ENCODE data around the gene WDR31.

Gene WDR31

DNA sequence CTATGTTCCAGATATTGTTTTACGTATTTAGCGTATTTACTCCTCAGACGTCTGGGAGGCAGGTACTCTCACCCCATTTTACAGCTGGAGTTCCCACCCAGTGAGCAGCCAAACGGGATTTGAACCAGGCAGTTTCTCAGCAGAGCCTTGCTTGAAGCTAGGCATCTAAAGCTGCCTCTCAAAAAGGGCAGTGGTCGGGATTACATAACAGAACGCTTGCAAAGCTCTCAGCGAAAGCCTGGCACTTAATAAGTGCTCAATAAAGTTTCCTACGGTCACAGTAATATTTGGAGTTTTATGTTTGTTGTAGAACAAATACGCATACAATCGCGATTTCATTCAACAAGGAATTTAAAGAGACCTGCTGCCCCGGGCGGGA lies 9.0 kb upstream of the WDR31 start:
- TF ChIP-seq, protein P1, sequence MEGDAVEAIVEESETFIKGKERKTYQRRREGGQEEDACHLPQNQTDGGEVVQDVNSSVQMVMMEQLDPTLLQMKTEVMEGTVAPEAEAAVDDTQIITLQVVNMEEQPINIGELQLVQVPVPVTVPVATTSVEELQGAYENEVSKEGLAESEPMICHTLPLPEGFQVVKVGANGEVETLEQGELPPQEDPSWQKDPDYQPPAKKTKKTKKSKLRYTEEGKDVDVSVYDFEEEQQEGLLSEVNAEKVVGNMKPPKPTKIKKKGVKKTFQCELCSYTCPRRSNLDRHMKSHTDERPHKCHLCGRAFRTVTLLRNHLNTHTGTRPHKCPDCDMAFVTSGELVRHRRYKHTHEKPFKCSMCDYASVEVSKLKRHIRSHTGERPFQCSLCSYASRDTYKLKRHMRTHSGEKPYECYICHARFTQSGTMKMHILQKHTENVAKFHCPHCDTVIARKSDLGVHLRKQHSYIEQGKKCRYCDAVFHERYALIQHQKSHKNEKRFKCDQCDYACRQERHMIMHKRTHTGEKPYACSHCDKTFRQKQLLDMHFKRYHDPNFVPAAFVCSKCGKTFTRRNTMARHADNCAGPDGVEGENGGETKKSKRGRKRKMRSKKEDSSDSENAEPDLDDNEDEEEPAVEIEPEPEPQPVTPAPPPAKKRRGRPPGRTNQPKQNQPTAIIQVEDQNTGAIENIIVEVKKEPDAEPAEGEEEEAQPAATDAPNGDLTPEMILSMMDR (IDR thresholded peaks at IDR 0.05; ENCODE audit: control insufficient read depth, insufficient read depth, low read depth, low read length, missing control alignments): no peak
- DNase-seq (ENCODE audit: low read depth): no peak
- no peak overlapping the region for H3K4me3 ChIP-seq (ENCODE audit: control insufficient read depth, low read depth, low read length)

DNA sequence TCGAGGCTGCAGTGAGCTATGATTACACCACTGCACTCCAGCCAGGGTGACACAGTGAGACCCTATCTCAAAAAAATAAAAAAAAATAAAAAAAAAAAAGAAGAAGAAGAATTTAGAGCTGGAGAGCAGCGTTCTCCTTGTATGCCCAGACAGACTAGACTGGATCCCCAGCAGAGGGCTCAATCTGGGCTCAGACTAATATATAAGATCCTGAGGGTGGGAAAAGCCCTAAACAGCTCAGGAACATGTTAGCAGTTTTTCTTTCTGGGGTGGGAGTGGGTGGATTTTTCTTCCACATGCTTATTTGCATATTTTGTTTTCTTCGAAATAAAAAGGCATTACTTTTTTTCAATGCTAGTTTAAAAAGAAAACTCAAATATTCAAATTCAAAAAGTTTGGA lies 8.4 kb upstream of the WDR31 start:
- no peak for DNase-seq (ENCODE audit: low read depth)
- H3K4me3 ChIP-seq (ENCODE audit: control insufficient read depth, low read depth, low read length): no peak overlapping the region

DNA sequence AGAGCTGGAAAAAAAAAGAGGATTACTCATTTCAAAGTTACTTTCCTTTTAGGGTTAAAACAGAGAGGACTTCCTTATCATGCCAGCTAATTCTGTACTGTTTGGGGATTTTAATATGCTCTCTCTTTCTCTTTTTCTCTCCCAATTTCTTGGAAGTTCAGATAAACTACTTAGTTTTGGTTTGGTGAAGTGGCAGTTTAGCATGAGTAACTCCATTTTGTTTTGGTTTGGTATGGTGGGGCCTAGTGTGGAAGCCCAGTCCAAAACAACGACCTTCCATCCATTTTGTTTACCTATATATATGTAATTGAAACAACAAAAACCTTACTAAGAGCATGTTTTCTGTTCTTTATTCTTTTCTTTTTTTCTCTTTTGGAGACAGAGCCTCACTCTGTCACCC lies 5.6 kb upstream of the WDR31 start:
- no peak for DNase-seq (ENCODE audit: low read depth)
- H3K4me3 ChIP-seq (ENCODE audit: control insufficient read depth, low read depth, low read length): no peak overlapping the region
- TF ChIP-seq, protein P1 (IDR thresholded peaks at IDR 0.05; ENCODE audit: control insufficient read depth, insufficient read depth, low read depth, low read length, missing control alignments): no peak

More for the DNA sequence above, 8.4 kb upstream of the WDR31 start:
- TF ChIP-seq, protein P1 (IDR thresholded peaks at IDR 0.05; ENCODE audit: control insufficient read depth, insufficient read depth, low read depth, low read length, missing control alignments): no peak

DNA sequence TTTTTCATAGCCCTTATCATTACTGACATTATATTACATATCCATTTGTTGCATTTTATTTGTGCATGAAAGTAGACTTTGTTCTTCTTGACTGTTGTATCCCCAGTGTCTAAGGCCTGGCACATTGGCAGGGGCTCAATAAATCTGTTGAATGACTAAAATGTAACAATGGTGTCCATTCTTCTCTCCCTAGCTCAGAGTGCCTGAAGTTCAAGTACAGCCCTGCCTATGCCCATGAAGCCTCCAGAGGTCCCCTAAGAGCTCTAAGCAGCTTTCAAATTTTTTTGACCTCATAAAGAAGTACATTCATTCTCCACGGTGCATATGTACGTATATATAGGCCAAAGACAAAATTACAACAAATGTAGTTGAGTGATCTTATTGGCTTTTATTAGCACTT lies 5.1 kb upstream of the WDR31 start:
- TF ChIP-seq, protein P1 (IDR thresholded peaks at IDR 0.05; ENCODE audit: control insufficient read depth, insufficient read depth, low read depth, low read length, missing control alignments): no peak
- DNase-seq (ENCODE audit: low read depth): no peak
- H3K4me3 ChIP-seq (ENCODE audit: control insufficient read depth, low read depth, low read length): no peak overlapping the region

DNA sequence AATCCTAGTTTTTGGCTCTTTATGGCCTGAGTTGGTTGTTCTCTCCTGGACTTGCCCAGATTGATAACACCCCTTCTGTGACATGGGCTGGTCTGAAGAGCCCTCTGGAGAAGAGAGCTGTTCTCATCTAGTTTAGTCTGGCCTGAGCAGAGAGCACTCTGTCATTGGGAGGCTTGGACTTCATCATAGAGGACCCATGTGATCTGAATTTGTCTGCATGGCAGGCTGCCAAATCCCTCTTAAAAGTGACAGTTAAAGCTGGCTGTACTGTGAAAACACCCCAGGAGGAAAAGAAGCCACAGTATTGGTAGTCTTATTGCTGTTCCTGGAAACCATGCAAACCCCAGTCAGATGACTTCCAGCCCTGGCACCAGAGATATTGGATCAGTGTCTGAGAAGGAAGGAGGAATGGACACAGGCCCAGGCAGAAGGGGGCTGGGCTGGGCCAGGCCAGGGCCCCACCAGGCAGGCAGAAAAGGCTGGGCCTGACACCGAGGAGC lies 3.7 kb upstream of the WDR31 start:
- no peak overlapping the region for H3K4me3 ChIP-seq (ENCODE audit: control insufficient read depth, low read depth, low read length)
- peak; percentile 7 for DNase-seq (ENCODE audit: low read depth)

DNA sequence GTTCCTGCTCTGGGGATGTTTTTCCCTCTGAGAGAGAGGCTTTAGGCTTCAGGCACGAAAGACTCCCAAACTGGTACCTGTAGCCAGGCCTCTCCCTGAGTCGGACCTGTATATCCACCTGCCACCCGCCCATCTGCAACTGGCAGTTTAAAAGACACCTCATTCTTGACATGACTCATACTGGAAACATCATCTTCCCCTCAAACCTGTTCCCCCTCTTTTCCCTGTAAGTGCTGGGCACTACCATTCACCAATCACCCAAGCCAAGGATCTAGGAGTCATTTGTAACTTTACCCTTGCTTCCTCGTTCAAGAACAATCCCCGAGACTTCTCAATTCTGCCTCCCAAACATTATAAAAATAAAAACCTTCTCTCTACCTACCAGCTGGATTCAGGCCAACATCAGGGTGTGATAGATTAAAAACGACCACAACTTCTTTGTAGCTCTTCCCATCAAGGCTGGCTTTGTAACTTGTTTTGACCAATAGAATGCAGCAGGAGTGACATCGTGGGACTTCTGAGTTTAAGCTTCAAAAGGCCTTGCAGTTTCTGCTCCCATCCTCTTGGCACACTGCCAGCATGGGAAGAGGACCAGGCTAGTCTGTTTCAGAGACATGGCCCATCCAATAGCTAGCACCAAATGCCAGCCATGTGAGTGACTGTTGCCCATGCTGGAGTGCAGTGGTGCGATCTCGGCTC lies 1.8 kb upstream of the WDR31 start:
- H3K4me3 ChIP-seq (ENCODE audit: control insufficient read depth, low read depth, low read length): no peak overlapping the region
- TF ChIP-seq, protein P1 (IDR thresholded peaks at IDR 0.05; ENCODE audit: control insufficient read depth, insufficient read depth, low read depth, low read length, missing control alignments): no peak
- no peak for DNase-seq (ENCODE audit: low read depth)

More for the DNA sequence above, 3.7 kb upstream of the WDR31 start:
- TF ChIP-seq, protein P1 (IDR thresholded peaks at IDR 0.05; ENCODE audit: control insufficient read depth, insufficient read depth, low read depth, low read length, missing control alignments): no peak
